MM.1S (cell line): ENCODE results near the gene PSEN1.

Experiments used
- DNase-seq: peaks from one replicate; pipeline ENCODE4 v3.0.0-alpha.2; 2015
- H2AFZ ChIP-seq: fragments of 300-600 bp; sonication (generic); 2 replicates; pipeline ENCODE4 v1.6.0; 2016; ENCODE audit warnings: antibody characterized with exemption, low read length
- H3F3A ChIP-seq: fragments of 300-600 bp; sonication (generic); 2 replicates; pipeline ENCODE4 v1.6.1; 2016; ENCODE audit warnings: mild to moderate bottlenecking, antibody characterized with exemption, low read length, moderate library complexity, mixed read lengths; ENCODE audit not compliant: insufficient read depth
- H3K27ac ChIP-seq: fragments of 300-600 bp; sonication (generic); 2 replicates; pipeline ENCODE4 v1.5.1; 2016; ENCODE audit warnings: mild to moderate bottlenecking, low read length
- H3K27me3 ChIP-seq: fragments of 300-600 bp; sonication (generic); replicated peaks from 2 replicates; pipeline ENCODE4 v1.6.0; 2016; ENCODE audit warnings: low read length; ENCODE audit not compliant: insufficient read depth
- H3K36me3 ChIP-seq: fragments of 300-600 bp; sonication (generic); replicated peaks from 2 replicates; pipeline ENCODE4 v1.6.1; 2016; ENCODE audit warnings: mild to moderate bottlenecking, low read length, mixed read lengths; ENCODE audit not compliant: insufficient read depth
- H3K4me1 ChIP-seq: fragments of 300-600 bp; sonication (generic); 2 replicates; pipeline ENCODE4 v1.6.1; 2016; ENCODE audit warnings: low read length, mixed read lengths
- H3K4me2 ChIP-seq: fragments of 300-600 bp; sonication (generic); 2 replicates; pipeline ENCODE4 v1.6.0; 2016; ENCODE audit warnings: low read depth, low read length
- H3K4me3 ChIP-seq: fragments of 300-600 bp; sonication (generic); 2 replicates; pipeline ENCODE4 v1.5.1; 2016; ENCODE audit warnings: low read length, mixed read lengths
- H3K79me2 ChIP-seq: fragments of 300-600 bp; sonication (generic); 2 replicates; pipeline ENCODE4 v1.6.1; 2016; ENCODE audit warnings: mixed run types, low read length, mixed read lengths
- H3K9ac ChIP-seq: fragments of 300-600 bp; sonication (generic); 2 replicates; pipeline ENCODE4 v1.6.1; 2016; ENCODE audit warnings: low read length, mixed read lengths
- H3K9me2 ChIP-seq: fragments of 300-600 bp; sonication (generic); replicated peaks from 2 replicates; pipeline ENCODE4 v1.6.1; 2016; ENCODE audit warnings: mild to moderate bottlenecking, low read length, mixed read lengths; ENCODE audit not compliant: insufficient read depth
- H3K9me3 ChIP-seq: fragments of 300-600 bp; sonication (generic); replicated peaks from 2 replicates; pipeline ENCODE4 v1.6.1; 2016; ENCODE audit warnings: mild to moderate bottlenecking, low read length, mixed read lengths; ENCODE audit not compliant: insufficient read depth
- H4K20me1 ChIP-seq: fragments of 300-600 bp; sonication (generic); 2 replicates; pipeline ENCODE4 v1.6.1; 2016; ENCODE audit warnings: mild to moderate bottlenecking, low read length, moderate library complexity, mixed read lengths; ENCODE audit not compliant: insufficient read depth
- EZH2 ChIP-seq: fragments of 300-600 bp; sonication (generic); optimal IDR thresholded peaks from 2 replicates; pipeline ENCODE3; 2017; ENCODE audit warnings: low read depth, mild to moderate bottlenecking, antibody characterized with exemption, low read length, mixed read lengths
- EZH2phosphoT487 ChIP-seq: fragments of 300-600 bp; sonication (generic); IDR thresholded peaks from 2 replicates; pipeline ENCODE4 v1.6.1; 2018; ENCODE audit warnings: antibody characterized with exemption, low read length
- TF ChIP-seq, protein P1 (sequence below): fragments of 300-600 bp; sonication (generic); IDR thresholded peaks from 2 replicates; pipeline ENCODE4 v1.5.1; 2016; ENCODE audit warnings: antibody characterized with exemption, low read length, mixed read lengths

PSEN1 gene

DNA sequence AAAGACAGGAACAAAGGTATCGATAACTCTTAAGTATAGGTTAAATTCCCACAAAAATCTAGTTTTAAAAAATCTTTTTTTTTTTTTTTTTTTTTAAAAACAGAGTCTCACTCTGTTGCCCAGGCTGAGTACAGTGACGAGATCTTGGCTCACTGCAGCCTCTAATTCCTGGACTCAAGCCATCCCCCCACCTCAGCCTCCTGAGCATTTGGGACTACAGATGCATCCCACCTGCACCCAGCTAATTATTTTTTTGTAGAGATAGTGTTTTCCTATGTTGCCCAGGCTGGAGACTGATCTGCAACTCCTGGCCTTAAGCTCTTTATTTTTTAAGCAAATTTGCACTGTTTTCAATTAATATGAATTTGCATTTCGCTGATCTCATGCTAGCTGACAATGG is 9.8 kb downstream of the PSEN1 start:
- no peaks in the 10 kb centered on the region for H4K20me1 ChIP-seq
- H3K4me3 ChIP-seq, result no peak overlapping the region
- no peak overlapping the region for H3K27ac ChIP-seq
- H3F3A ChIP-seq, result peaks cover 12% of the 10 kb centered on the region
- H3K9me2 ChIP-seq, result no peaks in the 10 kb centered on the region
- peaks cover 40% of the 10 kb centered on the region for H3K79me2 ChIP-seq
- H3K4me1 ChIP-seq, result peaks cover 12% of the 10 kb centered on the region
- no peak overlapping the region for H3K9ac ChIP-seq
- H3K9me3 ChIP-seq, result no peaks in the 10 kb centered on the region
- H3K36me3 ChIP-seq, result no peaks in the 10 kb centered on the region
- no peak overlapping the region for H2AFZ ChIP-seq
- H3K27me3 ChIP-seq, result no peaks in the 10 kb centered on the region
- DNase-seq, result no peak
- H3K4me2 ChIP-seq, result no peak overlapping the region
- TF ChIP-seq, protein P1, sequence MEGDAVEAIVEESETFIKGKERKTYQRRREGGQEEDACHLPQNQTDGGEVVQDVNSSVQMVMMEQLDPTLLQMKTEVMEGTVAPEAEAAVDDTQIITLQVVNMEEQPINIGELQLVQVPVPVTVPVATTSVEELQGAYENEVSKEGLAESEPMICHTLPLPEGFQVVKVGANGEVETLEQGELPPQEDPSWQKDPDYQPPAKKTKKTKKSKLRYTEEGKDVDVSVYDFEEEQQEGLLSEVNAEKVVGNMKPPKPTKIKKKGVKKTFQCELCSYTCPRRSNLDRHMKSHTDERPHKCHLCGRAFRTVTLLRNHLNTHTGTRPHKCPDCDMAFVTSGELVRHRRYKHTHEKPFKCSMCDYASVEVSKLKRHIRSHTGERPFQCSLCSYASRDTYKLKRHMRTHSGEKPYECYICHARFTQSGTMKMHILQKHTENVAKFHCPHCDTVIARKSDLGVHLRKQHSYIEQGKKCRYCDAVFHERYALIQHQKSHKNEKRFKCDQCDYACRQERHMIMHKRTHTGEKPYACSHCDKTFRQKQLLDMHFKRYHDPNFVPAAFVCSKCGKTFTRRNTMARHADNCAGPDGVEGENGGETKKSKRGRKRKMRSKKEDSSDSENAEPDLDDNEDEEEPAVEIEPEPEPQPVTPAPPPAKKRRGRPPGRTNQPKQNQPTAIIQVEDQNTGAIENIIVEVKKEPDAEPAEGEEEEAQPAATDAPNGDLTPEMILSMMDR, result no peak
- TF ChIP-seq EZH2phosphoT487 (no peak), EZH2 (no peak)

- H3K79me2 ChIP-seq, result peaks cover 20% of the 10 kb centered on the region
- no peak for TF ChIP-seq EZH2
- TF ChIP-seq, protein P1, result no peak
- TF ChIP-seq EZH2phosphoT487, result no peak
- H3K9me2 ChIP-seq, result no peaks in the 10 kb centered on the region
- DNase-seq, result no peak
- no peak overlapping the region for H3K4me3 ChIP-seq
- no peaks in the 10 kb centered on the region for H3K9me3 ChIP-seq
- H3K4me2 ChIP-seq, result no peak overlapping the region
- no peaks in the 10 kb centered on the region for H4K20me1 ChIP-seq
- no peaks in the 10 kb centered on the region for H3K36me3 ChIP-seq
- no peaks in the 10 kb centered on the region for H3K4me1 ChIP-seq
- H3F3A ChIP-seq, result no peaks in the 10 kb centered on the region
- H3K9ac ChIP-seq, result no peak overlapping the region
- no peaks in the 10 kb centered on the region for H3K27me3 ChIP-seq
- no peak overlapping the region for H3K27ac ChIP-seq
- H2AFZ ChIP-seq, result no peak overlapping the region
These were observed 13.4 kb downstream of the PSEN1 start for GRCh38 chr14:73149753-73150152.

GRCh38 chr14:73153272-73153671 is 17.0 kb downstream of the PSEN1 start:
- Histone ChIP-seq H3K9me2 (no peaks in the 10 kb centered on the region), H3K4me2 (no peak overlapping the region), H3K79me2 (no peaks in the 10 kb centered on the region), H3K4me1 (no peaks in the 10 kb centered on the region), H4K20me1 (no peaks in the 10 kb centered on the region), H3K27me3 (no peaks in the 10 kb centered on the region), H3K9ac (no peak overlapping the region), H2AFZ (no peak overlapping the region), H3K27ac (no peak overlapping the region), H3K36me3 (no peaks in the 10 kb centered on the region), H3F3A (no peaks in the 10 kb centered on the region), H3K4me3 (no peak overlapping the region), H3K9me3 (no peaks in the 10 kb centered on the region)
- TF ChIP-seq, protein P1, result no peak
- TF ChIP-seq EZH2, result no peak
- no peak for TF ChIP-seq EZH2phosphoT487
- DNase-seq, result no peak
